Effector memory CD8-positive, alpha-beta T cell (primary cell): ENCODE results near the gene SGIP1.

ENCODE experiments used
- ATAC-seq: fragments of 150-1000 bp; cut with Tn5 transposase; replicated peaks from 2 replicates; pipeline ENCODE4 v1.10.0; 2021; ENCODE audit warnings: mild to moderate bottlenecking, moderate library complexity
- DNase-seq, 3 experiments: peaks; one replicate each; pipeline ENCODE4 v3.0.0; 2021
- H3K27ac Mint-ChIP-seq, 2 donors: one replicate each; pipeline ENCODE4 v1.8.0; 2022; ENCODE audit warnings: mild to moderate bottlenecking in 2 of 2, mixed read lengths in 2 of 2, moderate library complexity in 2 of 2
- H3K27me3 Mint-ChIP-seq, 2 donors: one replicate each; pipeline ENCODE4 v1.8.0; 2022; ENCODE audit warnings: mixed read lengths in 2 of 2
- H3K36me3 Mint-ChIP-seq: one replicate; pipeline ENCODE4 v1.8.0; 2022; ENCODE audit warnings: mild to moderate bottlenecking, moderate library complexity, mixed read lengths; ENCODE audit not compliant: insufficient read depth
- H3K4me1 Mint-ChIP-seq, 2 donors: one replicate each; pipeline ENCODE4 v1.8.0; 2022; ENCODE audit warnings: low read depth in 2 of 2, mixed read lengths in 2 of 2
- H3K4me3 Mint-ChIP-seq, 2 donors: one replicate each; pipeline ENCODE4 v1.8.0; 2022; ENCODE audit warnings: mild to moderate bottlenecking in 2 of 2, mixed read lengths in 2 of 2, moderate library complexity in 2 of 2
- H3K9me3 Mint-ChIP-seq, 2 donors: one replicate each; pipeline ENCODE4 v1.8.0; 2022; ENCODE audit warnings: mixed read lengths in 2 of 2

SGIP1 gene

DNA sequence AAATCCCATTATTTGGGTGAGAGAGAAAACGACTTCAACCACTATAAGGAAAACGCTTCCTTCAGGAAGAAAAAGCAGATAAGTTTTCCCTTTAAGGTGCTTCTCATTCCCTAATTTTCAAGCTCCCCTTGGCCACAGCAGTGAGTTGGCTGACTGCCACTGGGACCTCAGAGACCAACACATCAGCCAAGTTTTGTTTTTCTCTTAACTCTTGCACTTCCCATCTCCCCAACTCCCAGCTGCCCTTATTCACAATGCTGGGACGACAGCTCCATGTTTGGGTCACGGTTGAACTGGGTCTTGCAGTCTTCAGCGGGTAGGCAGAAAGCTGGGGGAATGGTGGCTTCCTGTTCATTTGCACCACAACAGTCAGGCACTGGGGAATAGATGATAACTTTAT lies 18.9 kb downstream of the SGIP1 start:
- no peaks in the 10 kb centered on the region for H3K9me3 Mint-ChIP-seq
- H3K27me3 Mint-ChIP-seq, result peaks cover 31 to 35% of the 10 kb centered on the region in 2 donors
- no peak overlapping the region for H3K4me3 Mint-ChIP-seq
- no peak for DNase-seq
- H3K27ac Mint-ChIP-seq, result no peak overlapping the region
- no peaks in the 10 kb centered on the region for H3K4me1 Mint-ChIP-seq
- H3K36me3 Mint-ChIP-seq, result no peaks in the 10 kb centered on the region
- ATAC-seq, result no peak

- Mint-ChIP-seq H3K4me3 (no peak overlapping the region), H3K27ac (no peak overlapping the region), H3K36me3 (no peaks in the 10 kb centered on the region), H3K9me3 (no peaks in the 10 kb centered on the region), H3K27me3 (peaks cover 28 to 34% of the 10 kb centered on the region in 2 donors), H3K4me1 (no peaks in the 10 kb centered on the region)
- DNase-seq, result no peak
- ATAC-seq, result no peak
Measured at GRCh38 chr1:66553846-66554245, 19.9 kb downstream of the SGIP1 start.

- DNase-seq, result no peak
- no peaks in the 10 kb centered on the region for H3K4me1 Mint-ChIP-seq
- no peak for ATAC-seq
- H3K9me3 Mint-ChIP-seq, result no peaks in the 10 kb centered on the region
- H3K36me3 Mint-ChIP-seq, result no peaks in the 10 kb centered on the region
- no peak overlapping the region for H3K27ac Mint-ChIP-seq
- peaks cover 19 to 47% of the 10 kb centered on the region in 2 donors for H3K27me3 Mint-ChIP-seq
- H3K4me3 Mint-ChIP-seq, result no peak overlapping the region
Measured at GRCh38 chr1:66556161-66556611, 22.2 kb downstream of the SGIP1 start.

- Mint-ChIP-seq H3K4me1 (no peaks in the 10 kb centered on the region), H3K4me3 (no peak overlapping the region), H3K27ac (no peak overlapping the region), H3K27me3 (peaks cover 28 to 53% of the 10 kb centered on the region in 2 donors), H3K9me3 (no peaks in the 10 kb centered on the region), H3K36me3 (no peaks in the 10 kb centered on the region)
- ATAC-seq (no peak), DNase-seq (no peak)
Measured at GRCh38 chr1:66557157-66557556, 23.2 kb downstream of the SGIP1 start.

GRCh38 chr1:66559517-66559916 lies 25.6 kb downstream of the SGIP1 start:
- no peaks in the 10 kb centered on the region for H3K4me1 Mint-ChIP-seq
- H3K4me3 Mint-ChIP-seq, result no peak overlapping the region
- H3K9me3 Mint-ChIP-seq, result no peaks in the 10 kb centered on the region

GRCh38 chr1:66562561-66562960 lies 28.6 kb downstream of the SGIP1 start:
- H3K4me3 Mint-ChIP-seq, result no peak overlapping the region
- no peaks in the 10 kb centered on the region for H3K9me3 Mint-ChIP-seq
- H3K4me1 Mint-ChIP-seq, result no peaks in the 10 kb centered on the region
- no peak for ATAC-seq
- H3K27ac Mint-ChIP-seq, result no peak overlapping the region
- H3K36me3 Mint-ChIP-seq, result no peaks in the 10 kb centered on the region
- DNase-seq, result no peak
- peaks cover 29 to 55% of the 10 kb centered on the region in 2 donors for H3K27me3 Mint-ChIP-seq

More at GRCh38 chr1:66559517-66559916, 25.6 kb downstream of the SGIP1 start:
- Mint-ChIP-seq H3K27ac (no peak overlapping the region), H3K27me3 (peaks cover 43 to 61% of the 10 kb centered on the region in 2 donors), H3K36me3 (no peaks in the 10 kb centered on the region)
- no peak for DNase-seq
- no peak for ATAC-seq

DNA sequence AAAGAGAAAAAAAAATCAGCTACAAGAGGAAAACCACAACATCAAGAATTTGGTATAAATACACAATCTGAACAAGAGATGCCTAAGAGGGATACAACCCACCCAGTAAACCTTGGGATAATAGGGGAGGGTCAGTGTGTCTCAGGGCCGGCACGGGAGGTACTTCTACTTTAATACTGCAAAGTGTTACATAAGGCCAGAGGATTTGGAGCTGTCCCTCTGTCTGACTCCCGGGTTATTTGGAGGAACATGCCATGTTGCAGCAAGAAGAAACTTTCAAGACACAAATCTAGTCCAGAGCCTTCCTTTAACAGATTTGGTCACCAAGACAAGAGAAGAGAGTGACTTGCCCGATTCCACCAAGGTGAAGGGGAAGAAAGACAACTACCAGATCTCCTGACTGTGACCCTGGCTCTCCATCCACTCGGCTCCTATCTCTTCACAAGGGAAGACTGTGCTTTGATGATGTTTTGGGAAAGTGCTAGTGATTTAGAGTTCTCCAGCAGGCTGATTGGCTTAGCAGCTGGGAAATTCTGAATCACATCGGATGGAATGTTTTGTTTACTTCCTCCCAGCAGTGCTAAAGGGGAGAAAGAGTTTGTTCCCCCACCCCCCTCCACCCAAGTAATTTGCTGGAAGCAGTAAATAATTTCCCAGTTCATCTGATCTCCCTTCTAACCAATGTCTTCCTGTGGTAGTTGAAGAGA lies 29.3 kb downstream of the SGIP1 start:
- DNase-seq (no peak), ATAC-seq (no peak)
- Mint-ChIP-seq H3K4me3 (no peak overlapping the region), H3K27ac (no peak overlapping the region), H3K9me3 (no peaks in the 10 kb centered on the region), H3K27me3 (peaks cover 29 to 62% of the 10 kb centered on the region in 2 donors), H3K4me1 (no peaks in the 10 kb centered on the region), H3K36me3 (no peaks in the 10 kb centered on the region)

GRCh38 chr1:66563941-66564630 lies 30.1 kb downstream of the SGIP1 start:
- Mint-ChIP-seq H3K4me3 (no peak overlapping the region), H3K9me3 (no peaks in the 10 kb centered on the region), H3K4me1 (no peaks in the 10 kb centered on the region), H3K27ac (no peak overlapping the region), H3K27me3 (peaks cover 29 to 62% of the 10 kb centered on the region in 2 donors), H3K36me3 (no peaks in the 10 kb centered on the region)
- DNase-seq (no peak), ATAC-seq (no peak)

- no peaks in the 10 kb centered on the region for H3K4me1 Mint-ChIP-seq
- ATAC-seq, result no peak
- peaks cover 10 to 38% of the 10 kb centered on the region in 2 donors for H3K27me3 Mint-ChIP-seq
Measured at GRCh38 chr1:66570196-66570595, 36.2 kb downstream of the SGIP1 start.

DNA sequence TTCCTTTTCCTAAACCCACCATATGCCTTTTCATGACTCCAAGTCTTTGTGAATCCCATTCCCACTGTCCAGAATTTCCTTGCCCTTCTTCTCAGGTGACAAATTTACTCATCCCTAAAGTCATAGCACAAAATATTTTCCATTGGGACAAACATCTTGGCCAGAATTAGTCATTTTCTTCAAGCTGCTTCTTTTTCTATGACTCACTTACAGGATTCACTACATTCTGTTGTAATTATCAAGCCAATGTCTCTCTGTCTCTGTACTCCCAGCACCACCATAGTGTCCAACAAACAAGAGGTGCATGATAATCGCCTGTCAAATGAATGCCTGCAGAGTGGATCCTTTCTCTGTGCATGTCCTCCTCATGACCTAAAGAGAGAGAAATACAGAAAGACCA lies 37.8 kb downstream of the SGIP1 start:
- Mint-ChIP-seq H3K36me3 (no peaks in the 10 kb centered on the region), H3K27ac (no peak overlapping the region), H3K27me3 (peaks cover 10 to 40% of the 10 kb centered on the region in 2 donors), H3K4me3 (no peak overlapping the region), H3K9me3 (no peaks in the 10 kb centered on the region), H3K4me1 (no peaks in the 10 kb centered on the region)
- ATAC-seq, result no peak
- DNase-seq, result no peak

More at GRCh38 chr1:66570196-66570595, 36.2 kb downstream of the SGIP1 start:
- Mint-ChIP-seq H3K36me3 (no peaks in the 10 kb centered on the region), H3K4me3 (no peak overlapping the region), H3K9me3 (no peaks in the 10 kb centered on the region), H3K27ac (no peak overlapping the region)
- no peak for DNase-seq

DNA sequence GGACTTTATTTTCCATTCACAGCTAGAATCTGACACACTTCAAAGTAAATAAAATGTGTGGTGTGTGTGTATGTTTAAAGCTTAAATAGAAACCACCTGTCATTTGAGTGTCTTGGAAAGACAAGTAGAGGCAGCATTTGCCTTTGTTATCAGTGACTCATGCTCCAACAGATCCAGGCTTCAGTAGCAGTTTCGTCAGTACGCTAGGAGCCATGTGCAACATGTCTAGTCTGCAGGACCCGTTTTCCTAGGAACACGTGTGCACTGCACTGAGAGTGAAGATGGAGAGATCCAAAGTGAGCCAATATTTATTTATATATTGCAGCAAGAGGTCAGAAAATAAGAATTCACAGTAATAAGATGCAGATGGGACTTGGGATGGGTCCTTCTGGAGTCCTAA lies 41.8 kb downstream of the SGIP1 start:
- DNase-seq (no peak), ATAC-seq (no peak)
- no peak overlapping the region for H3K27ac Mint-ChIP-seq
- no peaks in the 10 kb centered on the region for H3K4me1 Mint-ChIP-seq
- H3K27me3 Mint-ChIP-seq, result peaks cover 19 to 41% of the 10 kb centered on the region in 2 donors
- no peak overlapping the region for H3K4me3 Mint-ChIP-seq
- no peaks in the 10 kb centered on the region for H3K36me3 Mint-ChIP-seq
- H3K9me3 Mint-ChIP-seq, result no peaks in the 10 kb centered on the region

DNA sequence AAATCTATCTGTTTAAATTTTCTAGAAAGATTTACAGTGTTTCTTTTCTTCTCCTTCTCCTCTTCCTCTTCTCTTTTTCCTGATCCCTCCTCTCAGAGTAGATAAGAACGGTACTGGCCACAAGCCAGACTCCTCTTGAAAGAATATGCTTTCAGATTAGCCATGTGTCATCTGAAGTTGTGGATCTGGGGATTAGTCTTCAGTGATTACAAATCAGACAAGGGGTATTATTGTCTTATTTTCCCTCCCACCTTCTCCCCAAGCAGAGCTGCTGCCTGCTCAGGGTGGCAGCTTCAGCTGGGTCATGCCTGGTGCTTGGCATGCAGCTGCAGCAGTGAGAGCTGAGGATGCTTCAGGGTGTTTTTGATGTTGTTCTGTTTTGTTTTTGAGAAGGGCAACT lies 42.7 kb downstream of the SGIP1 start:
- Mint-ChIP-seq H3K27me3 (peaks cover 19 to 41% of the 10 kb centered on the region in 2 donors), H3K9me3 (no peaks in the 10 kb centered on the region), H3K4me1 (no peaks in the 10 kb centered on the region), H3K27ac (no peak overlapping the region), H3K4me3 (no peak overlapping the region), H3K36me3 (no peaks in the 10 kb centered on the region)
- DNase-seq, result no peak
- no peak for ATAC-seq

- Mint-ChIP-seq H3K27ac (no peak overlapping the region), H3K9me3 (no peaks in the 10 kb centered on the region), H3K4me1 (no peaks in the 10 kb centered on the region), H3K27me3 (peaks cover 25 to 31% of the 10 kb centered on the region in 2 donors), H3K4me3 (no peak overlapping the region), H3K36me3 (peaks cover 2% of the 10 kb centered on the region)
- no peak for ATAC-seq
- DNase-seq, result no peak
Measured at GRCh38 chr1:66578841-66579240, 44.9 kb downstream of the SGIP1 start.

DNA sequence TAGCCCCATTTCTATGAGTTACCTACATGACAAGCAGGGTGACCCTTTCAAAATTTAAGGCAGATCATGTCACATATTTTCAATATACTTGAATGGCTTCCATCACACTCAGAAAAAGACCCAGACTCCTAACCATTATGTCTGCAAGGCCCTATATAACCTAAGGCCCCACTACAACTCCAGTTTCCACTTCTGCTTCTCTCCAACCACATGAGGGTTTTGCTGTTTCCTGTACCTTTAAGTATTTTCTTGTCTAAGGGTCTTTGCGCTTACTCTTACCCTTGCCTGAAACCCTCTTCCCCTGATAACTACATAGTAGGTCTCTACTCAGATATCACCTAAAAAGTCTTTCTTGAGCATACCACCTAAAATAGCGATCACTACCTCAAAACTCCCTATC lies 46.1 kb downstream of the SGIP1 start:
- Mint-ChIP-seq H3K27ac (no peak overlapping the region), H3K4me3 (no peak overlapping the region), H3K4me1 (no peaks in the 10 kb centered on the region), H3K36me3 (peaks cover 2% of the 10 kb centered on the region), H3K27me3 (peaks cover 22 to 24% of the 10 kb centered on the region in 2 donors), H3K9me3 (no peaks in the 10 kb centered on the region)
- ATAC-seq (no peak), DNase-seq (no peak)
